PC-3 (cell line): ENCODE measurements around the gene NOL9.

ENCODE experiments used
- EZH2 ChIP-seq: fragments of 300-600 bp; sonication (generic); IDR thresholded peaks from one replicate; pipeline ENCODE4 v1.6.1; 2017; ENCODE audit warnings: antibody characterized with exemption, mild to moderate bottlenecking, low read length; ENCODE audit not compliant: unreplicated experiment
- TF ChIP-seq, protein P1 (sequence below): fragments of 300-600 bp; sonication (generic); conservative IDR thresholded peaks from 2 replicates; pipeline ENCODE4 v1.5.1; 2017; ENCODE audit warnings: antibody characterized with exemption, low read depth, mild to moderate bottlenecking, low read length

DNA sequence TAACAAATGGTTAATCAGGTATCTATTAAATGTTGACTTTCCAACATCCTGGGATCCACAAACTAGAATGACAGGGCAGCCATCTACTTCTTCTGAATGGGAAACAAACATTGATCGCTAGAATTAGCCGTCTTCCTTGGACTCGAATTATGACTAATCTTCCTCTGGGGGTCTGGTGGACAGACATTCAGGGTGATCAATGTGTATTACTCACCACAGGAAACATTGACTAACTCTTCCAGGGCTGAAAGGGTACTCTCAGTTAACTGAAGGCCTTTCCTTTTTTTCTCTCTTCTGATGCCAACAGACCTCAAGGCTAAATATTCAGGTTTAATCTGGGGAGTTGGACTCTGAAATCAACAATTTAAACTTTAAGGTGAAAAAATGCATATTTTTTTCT lies 9.5 kb downstream of the NOL9 start:
- TF ChIP-seq, protein P1, sequence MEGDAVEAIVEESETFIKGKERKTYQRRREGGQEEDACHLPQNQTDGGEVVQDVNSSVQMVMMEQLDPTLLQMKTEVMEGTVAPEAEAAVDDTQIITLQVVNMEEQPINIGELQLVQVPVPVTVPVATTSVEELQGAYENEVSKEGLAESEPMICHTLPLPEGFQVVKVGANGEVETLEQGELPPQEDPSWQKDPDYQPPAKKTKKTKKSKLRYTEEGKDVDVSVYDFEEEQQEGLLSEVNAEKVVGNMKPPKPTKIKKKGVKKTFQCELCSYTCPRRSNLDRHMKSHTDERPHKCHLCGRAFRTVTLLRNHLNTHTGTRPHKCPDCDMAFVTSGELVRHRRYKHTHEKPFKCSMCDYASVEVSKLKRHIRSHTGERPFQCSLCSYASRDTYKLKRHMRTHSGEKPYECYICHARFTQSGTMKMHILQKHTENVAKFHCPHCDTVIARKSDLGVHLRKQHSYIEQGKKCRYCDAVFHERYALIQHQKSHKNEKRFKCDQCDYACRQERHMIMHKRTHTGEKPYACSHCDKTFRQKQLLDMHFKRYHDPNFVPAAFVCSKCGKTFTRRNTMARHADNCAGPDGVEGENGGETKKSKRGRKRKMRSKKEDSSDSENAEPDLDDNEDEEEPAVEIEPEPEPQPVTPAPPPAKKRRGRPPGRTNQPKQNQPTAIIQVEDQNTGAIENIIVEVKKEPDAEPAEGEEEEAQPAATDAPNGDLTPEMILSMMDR: no peak
- TF ChIP-seq EZH2: no peak
